ENCODE results near the gene SBNO1.
"Not testable (repeated sequence)": the region's sequence is repeated elsewhere in the genome, so short reads cannot be mapped to it uniquely, and the experiment has no call there.

The SBNO1 gene

GRCh38 chr12:123250471-123251383, 113.9 kb downstream of the SBNO1 start:
- Histone ChIP-seq H3K27ac (ENCODE audit: low read length) (no peak overlapping the region), H3K27me3 (ENCODE audit: low read depth, low read length) (no peaks in the 10 kb centered on the region), H3K9ac (ENCODE audit: low read length) (no peak overlapping the region)

DNA sequence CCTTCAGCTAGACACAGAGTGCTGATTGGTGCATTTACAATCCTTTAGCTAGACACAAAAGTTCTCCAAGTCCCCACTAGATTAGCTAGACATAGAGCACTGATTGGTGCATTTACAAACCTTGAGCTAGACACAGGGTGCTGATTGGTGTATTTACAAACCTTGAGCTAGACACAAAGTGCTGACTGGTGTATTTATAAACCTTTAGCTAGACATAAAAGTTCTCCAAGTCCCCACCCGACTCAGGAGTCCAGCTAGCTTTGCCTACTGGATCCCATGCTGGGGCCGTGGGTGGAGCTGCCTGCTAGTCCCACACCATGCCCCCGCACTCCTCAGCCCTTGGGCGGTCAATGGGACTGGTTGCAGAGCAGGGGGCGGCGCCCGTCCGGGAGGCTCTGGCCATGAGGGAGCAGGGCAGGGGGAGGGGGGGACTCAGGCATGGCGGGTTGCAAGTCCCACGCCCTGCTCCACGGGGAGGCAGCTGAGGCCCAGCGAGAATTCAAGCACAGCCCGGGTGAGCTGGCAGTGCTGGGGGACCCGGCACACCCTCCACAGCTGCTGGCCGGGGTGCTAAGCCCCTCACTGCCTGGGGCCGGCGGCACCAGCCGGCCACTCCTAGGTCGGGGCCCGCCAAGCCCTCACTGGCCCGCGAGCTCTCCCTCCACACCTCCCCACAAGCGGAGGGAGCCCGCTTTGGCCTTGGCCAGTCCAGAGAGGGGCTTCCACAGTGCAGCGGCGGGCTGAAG, 115.5 kb downstream of the SBNO1 start:
- not testable (repeated sequence) for H3K27ac ChIP-seq (ENCODE audit: low read length); H3K9ac ChIP-seq (ENCODE audit: low read length); H3K4me3 ChIP-seq (ENCODE audit: low read length); H3K4me2 ChIP-seq (ENCODE audit: low read length); H2AFZ ChIP-seq (ENCODE audit: low read depth, low read length); H3K27me3 ChIP-seq (ENCODE audit: low read depth, low read length); H3K4me1 ChIP-seq (ENCODE audit: low read length); H3K36me3 ChIP-seq (replicated peaks; ENCODE audit: low read depth, low read length); H3K9me3 ChIP-seq (ENCODE audit: insufficient read depth, low read length)
- Histone ChIP-seq H4K20me1 (ENCODE audit: insufficient read depth, low read length) (peaks cover 11% of the 10 kb centered on the region), H3K79me2 (ENCODE audit: low read length) (peaks cover 56% of the 10 kb centered on the region)

More at GRCh38 chr12:123250471-123251383, 113.9 kb downstream of the SBNO1 start:
- H3K9me3 ChIP-seq (ENCODE audit: insufficient read depth, low read length) = no peaks in the 10 kb centered on the region
- H4K20me1 ChIP-seq (ENCODE audit: insufficient read depth, low read length) = peaks cover 11% of the 10 kb centered on the region
- H3K36me3 ChIP-seq (replicated peaks; ENCODE audit: low read depth, low read length) = peaks cover 17% of the 10 kb centered on the region
- H3K79me2 ChIP-seq (ENCODE audit: low read length) = peaks cover 49% of the 10 kb centered on the region
- H3K4me3 ChIP-seq (ENCODE audit: low read length) = no peak overlapping the region
- H3K4me1 ChIP-seq (ENCODE audit: low read length) = no peaks in the 10 kb centered on the region
- H3K4me2 ChIP-seq (ENCODE audit: low read length) = no peak overlapping the region
- H2AFZ ChIP-seq (ENCODE audit: low read depth, low read length) = no peak overlapping the region
- no peak for TF ChIP-seq CTCF (IDR thresholded peaks at IDR 0.05; ENCODE audit: low read depth, low read length)
- no peak for TF ChIP-seq EZH2phosphoT487 (IDR thresholded peaks at IDR 0.05; ENCODE audit: low read depth)

GRCh38 chr12:123248129-123248528, 116.5 kb downstream of the SBNO1 start:
- H3K36me3 ChIP-seq (replicated peaks; ENCODE audit: low read depth, low read length); H2AFZ ChIP-seq (ENCODE audit: low read depth, low read length); H3K9me3 ChIP-seq (ENCODE audit: insufficient read depth, low read length); H3K27me3 ChIP-seq (ENCODE audit: low read depth, low read length); H3K9ac ChIP-seq (ENCODE audit: low read length); H3K4me1 ChIP-seq (ENCODE audit: low read length); H3K4me2 ChIP-seq (ENCODE audit: low read length); H3K27ac ChIP-seq (ENCODE audit: low read length); H3K4me3 ChIP-seq (ENCODE audit: low read length): not testable (repeated sequence)
- Histone ChIP-seq H3K79me2 (ENCODE audit: low read length) (peaks cover 56% of the 10 kb centered on the region), H4K20me1 (ENCODE audit: insufficient read depth, low read length) (peaks cover 13% of the 10 kb centered on the region)

GRCh38 chr12:123245678-123246077, 119.0 kb downstream of the SBNO1 start:
- Histone ChIP-seq H3K4me1 (ENCODE audit: low read length) (no peaks in the 10 kb centered on the region), H3K4me3 (ENCODE audit: low read length) (no peak overlapping the region), H3K9ac (ENCODE audit: low read length) (no peak overlapping the region), H3K27ac (ENCODE audit: low read length) (no peak overlapping the region), H3K4me2 (ENCODE audit: low read length) (no peak overlapping the region), H3K36me3 (replicated peaks; ENCODE audit: low read depth, low read length) (peaks cover 10% of the 10 kb centered on the region), H2AFZ (ENCODE audit: low read depth, low read length) (no peak overlapping the region), H3K27me3 (ENCODE audit: low read depth, low read length) (no peaks in the 10 kb centered on the region), H3K9me3 (ENCODE audit: insufficient read depth, low read length) (no peaks in the 10 kb centered on the region), H4K20me1 (ENCODE audit: insufficient read depth, low read length) (peaks cover 19% of the 10 kb centered on the region), H3K79me2 (ENCODE audit: low read length) (peaks cover 46% of the 10 kb centered on the region)
- no peak for TF ChIP-seq EZH2phosphoT487 (IDR thresholded peaks at IDR 0.05; ENCODE audit: low read depth)
- no peak for TF ChIP-seq CTCF (IDR thresholded peaks at IDR 0.05; ENCODE audit: low read depth, low read length)
